NT2/D1 (cell line): ENCODE measurements around the gene BOLA2B.
"Not testable (repeated sequence)": the region's sequence is repeated elsewhere in the genome, so short reads cannot be mapped to it uniquely, and the experiment has no call there.

Experiments
- DNase-seq: peaks from one replicate; pipeline ENCODE4 v3.0.0-alpha.2; 2011; ENCODE audit warnings: low read depth, low spot score
- H3K27me3 ChIP-seq: 2 replicates; pipeline ENCODE4 v1.6.0; 2011; ENCODE audit warnings: mild to moderate bottlenecking; ENCODE audit not compliant: insufficient read length, insufficient read depth
- H3K36me3 ChIP-seq: 2 replicates; pipeline ENCODE4 v1.6.1; 2011; ENCODE audit warnings: mild to moderate bottlenecking, low read length, mixed read lengths; ENCODE audit not compliant: insufficient read depth, insufficient read length
- H3K4me1 ChIP-seq: 2 replicates; pipeline ENCODE4 v1.5.1; 2011; ENCODE audit not compliant: insufficient read depth, insufficient read length
- H3K4me3 ChIP-seq: 2 replicates; pipeline ENCODE4 v1.5.1; 2011; ENCODE audit warnings: low read depth; ENCODE audit not compliant: insufficient read length
- H3K9ac ChIP-seq: 2 replicates; pipeline ENCODE4 v1.6.0; 2011; ENCODE audit warnings: low read depth; ENCODE audit not compliant: insufficient read length
- H3K9me3 ChIP-seq: 2 replicates; pipeline ENCODE4 v1.5.1; 2011; ENCODE audit warnings: mild to moderate bottlenecking, low read length; ENCODE audit not compliant: insufficient read depth
- SUZ12 ChIP-seq: IDR thresholded peaks from 2 replicates; pipeline ENCODE4 v1.6.1; 2011; ENCODE audit not compliant: insufficient read length, insufficient read depth; ENCODE audit errors: extremely low read depth
- YY1 ChIP-seq: IDR thresholded peaks from 2 replicates; pipeline ENCODE4 v1.6.1; 2011; ENCODE audit not compliant: insufficient read length, insufficient read depth
- ZNF274 ChIP-seq: IDR thresholded peaks from 2 replicates; pipeline ENCODE4 v1.6.1; 2011; ENCODE audit warnings: mild to moderate bottlenecking, low read depth, low read length

Gene BOLA2B

GRCh38 chr16:30173054-30173453 is 20.4 kb downstream of the BOLA2B start:
- Histone ChIP-seq H3K36me3 (no peaks in the 10 kb centered on the region), H3K9me3 (no peaks in the 10 kb centered on the region), H3K27me3 (no peaks in the 10 kb centered on the region), H3K4me3 (no peak overlapping the region), H3K9ac (no peak overlapping the region), H3K4me1 (peaks cover 2% of the 10 kb centered on the region)
- no peak for DNase-seq
- TF ChIP-seq ZNF274 = no peak
- no peak for TF ChIP-seq YY1
- no peak for TF ChIP-seq SUZ12

- not testable (repeated sequence) for H3K27me3 ChIP-seq
Observed at GRCh38 chr16:30170145-30170544, 23.3 kb downstream of the BOLA2B start.

GRCh38 chr16:30169416-30169815 is 24.1 kb downstream of the BOLA2B start:
- H3K9ac ChIP-seq, H3K36me3 ChIP-seq, H3K27me3 ChIP-seq, DNase-seq, H3K4me3 ChIP-seq, H3K9me3 ChIP-seq, H3K4me1 ChIP-seq: not testable (repeated sequence)

More at GRCh38 chr16:30170145-30170544, 23.3 kb downstream of the BOLA2B start:
- not testable (repeated sequence) for DNase-seq, H3K9me3 ChIP-seq, H3K9ac ChIP-seq, H3K4me3 ChIP-seq, H3K36me3 ChIP-seq, H3K4me1 ChIP-seq

GRCh38 chr16:30168746-30169145 is 24.7 kb downstream of the BOLA2B start:
- H3K36me3 ChIP-seq, H3K9me3 ChIP-seq, H3K4me3 ChIP-seq, DNase-seq, H3K9ac ChIP-seq, H3K4me1 ChIP-seq, H3K27me3 ChIP-seq: not testable (repeated sequence)

GRCh38 chr16:30166202-30166902 is 27.1 kb downstream of the BOLA2B start:
- no peak overlapping the region for H3K9ac ChIP-seq
- H3K4me1 ChIP-seq = no peaks in the 10 kb centered on the region
- no peaks in the 10 kb centered on the region for H3K9me3 ChIP-seq
- H3K36me3 ChIP-seq = no peaks in the 10 kb centered on the region
- DNase-seq = no peak
- H3K27me3 ChIP-seq = no peaks in the 10 kb centered on the region
- TF ChIP-seq YY1 = no peak
- no peak for TF ChIP-seq SUZ12
- TF ChIP-seq ZNF274 = no peak
- no peak overlapping the region for H3K4me3 ChIP-seq

GRCh38 chr16:30163538-30163937 is 29.9 kb downstream of the BOLA2B start:
- TF ChIP-seq ZNF274 (no peak), YY1 (no peak)
- Histone ChIP-seq H3K36me3 (no peaks in the 10 kb centered on the region), H3K4me1 (no peaks in the 10 kb centered on the region), H3K4me3 (no peak overlapping the region), H3K9ac (no peak overlapping the region), H3K9me3 (no peaks in the 10 kb centered on the region), H3K27me3 (no peaks in the 10 kb centered on the region)
- no peak for DNase-seq

- no peaks in the 10 kb centered on the region for H3K36me3 ChIP-seq
- DNase-seq = no peak
- H3K27me3 ChIP-seq = no peaks in the 10 kb centered on the region
- no peak overlapping the region for H3K9ac ChIP-seq
- H3K9me3 ChIP-seq = no peaks in the 10 kb centered on the region
- no peaks in the 10 kb centered on the region for H3K4me1 ChIP-seq
- no peak overlapping the region for H3K4me3 ChIP-seq
- TF ChIP-seq ZNF274 (no peak), SUZ12 (no peak), YY1 (no peak)
Observed at GRCh38 chr16:30157214-30157613, 36.3 kb downstream of the BOLA2B start.

GRCh38 chr16:30155188-30155587 is 38.3 kb downstream of the BOLA2B start:
- Histone ChIP-seq H3K9me3 (no peaks in the 10 kb centered on the region; the same call in 1 of the 2 replicates), H3K4me3 (no peak overlapping the region), H3K9ac (no peak overlapping the region), H3K36me3 (no peaks in the 10 kb centered on the region), H3K27me3 (no peaks in the 10 kb centered on the region), H3K4me1 (no peaks in the 10 kb centered on the region)
- no peak for DNase-seq
- no peak for TF ChIP-seq YY1
- no peak for TF ChIP-seq ZNF274
- no peak for TF ChIP-seq SUZ12
